Measurements from ENCODE around the gene UBE2E2.

The UBE2E2 gene

DNA sequence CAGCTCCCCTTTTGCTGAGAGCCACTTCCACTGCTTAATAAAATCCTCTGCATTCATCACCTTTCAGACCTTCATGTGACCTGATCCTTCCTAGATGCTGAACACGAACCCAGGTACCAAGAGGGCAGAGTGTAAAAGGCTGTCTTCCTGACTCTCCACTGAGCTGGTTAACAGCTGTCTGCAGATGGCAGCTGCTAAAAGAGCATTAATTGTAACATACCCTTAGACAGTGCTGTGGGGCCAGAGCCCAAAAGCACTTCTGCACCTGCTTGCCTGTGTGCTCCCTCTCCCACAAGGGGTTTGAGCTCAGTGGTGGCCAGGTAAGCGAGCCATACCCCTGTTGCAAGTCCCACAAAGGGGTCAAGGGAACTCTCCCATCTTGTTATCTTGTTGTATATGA is 187.3 kb downstream of the UBE2E2 start:
- H3K27ac ChIP-seq (ENCODE audit: low read depth, low read length), result no peak overlapping the region
- peaks cover 22% of the 10 kb centered on the region for H3K4me1 ChIP-seq (ENCODE audit: control insufficient read depth, insufficient read depth, low read length)
- H3K4me3 ChIP-seq (ENCODE audit: low read depth, low read length), result no peak overlapping the region
- no peaks in the 10 kb centered on the region for H3K9me3 ChIP-seq (ENCODE audit: control insufficient read depth, insufficient read depth, low read depth, low read length)
- no peaks in the 10 kb centered on the region for H3K27me3 ChIP-seq (ENCODE audit: control insufficient read depth, insufficient read depth, low read length)
- no peak overlapping the region for H3K9ac ChIP-seq (ENCODE audit: low read length)
- H3K36me3 ChIP-seq (ENCODE audit: control insufficient read depth, insufficient read depth, low read length), result no peaks in the 10 kb centered on the region

DNA sequence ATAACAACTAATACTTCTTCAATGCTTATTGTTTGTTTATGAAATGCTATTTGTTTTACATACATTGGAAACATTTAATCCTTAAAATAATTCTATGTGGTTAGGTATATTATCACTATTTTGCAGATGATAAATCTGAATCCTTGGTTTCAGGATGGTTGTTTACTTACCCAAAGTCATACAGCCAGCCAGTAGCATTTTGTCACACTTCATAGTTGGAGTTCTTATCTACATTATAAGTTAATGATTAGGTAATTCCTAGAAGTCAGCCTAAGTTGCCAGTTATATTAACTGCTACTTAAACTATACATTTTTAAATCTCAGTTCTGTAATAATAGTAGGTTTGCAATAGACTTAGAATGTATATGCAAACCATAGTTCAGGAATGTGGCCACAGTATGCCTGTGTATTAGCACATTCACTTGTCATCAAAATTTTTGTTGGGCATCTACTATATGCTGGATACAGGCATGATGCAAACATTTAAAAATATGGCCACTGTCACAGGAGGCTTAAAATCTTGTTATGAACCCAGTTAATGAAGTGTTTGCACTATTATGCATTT is 187.9 kb downstream of the UBE2E2 start:
- Histone ChIP-seq H3K27ac (ENCODE audit: low read depth, low read length) (no peak overlapping the region), H3K4me1 (ENCODE audit: control insufficient read depth, insufficient read depth, low read length) (peaks cover 22% of the 10 kb centered on the region)

DNA sequence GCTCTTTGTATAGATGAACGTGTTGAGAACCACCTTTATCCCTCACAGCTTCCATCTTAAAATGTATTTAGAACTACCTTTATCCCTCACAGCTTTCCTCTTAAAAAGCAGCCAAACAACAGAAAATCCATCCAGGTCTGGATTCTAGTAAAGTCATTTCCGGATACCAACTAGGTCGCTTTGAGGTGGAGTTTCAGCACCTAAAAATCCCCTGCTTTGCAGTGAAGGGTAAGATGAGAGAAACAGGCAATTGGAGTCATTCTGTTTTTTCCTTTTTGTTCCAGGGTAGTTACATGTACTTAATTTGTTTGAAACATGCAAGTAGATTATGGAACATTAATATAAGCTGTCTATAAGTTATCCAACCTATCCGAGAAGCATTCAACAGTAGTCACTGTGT is 192.0 kb downstream of the UBE2E2 start:
- Histone ChIP-seq H3K9me3 (ENCODE audit: control insufficient read depth, insufficient read depth, low read depth, low read length) (no peaks in the 10 kb centered on the region), H3K36me3 (ENCODE audit: control insufficient read depth, insufficient read depth, low read length) (no peaks in the 10 kb centered on the region), H3K27me3 (ENCODE audit: control insufficient read depth, insufficient read depth, low read length) (no peaks in the 10 kb centered on the region), H3K27ac (ENCODE audit: low read depth, low read length) (no peak overlapping the region), H3K4me1 (ENCODE audit: control insufficient read depth, insufficient read depth, low read length) (no peaks in the 10 kb centered on the region; the same call in 1 of the 2 replicates), H3K4me3 (ENCODE audit: low read depth, low read length) (no peak overlapping the region), H3K9ac (ENCODE audit: low read length) (no peak overlapping the region)

More for the DNA sequence above, 187.9 kb downstream of the UBE2E2 start:
- H3K4me3 ChIP-seq (ENCODE audit: low read depth, low read length), result no peak overlapping the region
- no peaks in the 10 kb centered on the region for H3K36me3 ChIP-seq (ENCODE audit: control insufficient read depth, insufficient read depth, low read length)
- H3K9ac ChIP-seq (ENCODE audit: low read length), result no peak overlapping the region
- H3K27me3 ChIP-seq (ENCODE audit: control insufficient read depth, insufficient read depth, low read length), result no peaks in the 10 kb centered on the region
- H3K9me3 ChIP-seq (ENCODE audit: control insufficient read depth, insufficient read depth, low read depth, low read length), result no peaks in the 10 kb centered on the region

DNA sequence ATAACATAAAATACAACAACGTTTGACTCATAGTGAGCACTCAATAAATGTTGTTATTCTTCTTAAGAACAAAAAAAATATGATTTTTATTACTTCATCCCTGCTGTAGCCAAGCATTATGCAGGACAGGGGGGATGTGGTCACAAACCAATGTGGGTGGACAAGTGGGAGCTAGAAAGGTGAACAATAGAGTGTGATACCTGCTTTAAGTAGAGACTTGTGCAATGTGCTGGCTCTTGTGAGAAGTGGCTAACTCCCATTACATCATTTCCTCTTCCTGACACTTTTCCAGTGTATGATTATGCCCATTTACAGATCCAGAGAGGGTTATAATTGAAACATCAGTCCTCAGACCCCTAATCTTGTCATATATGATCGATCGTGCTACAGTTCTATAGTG is 193.6 kb downstream of the UBE2E2 start:
- Histone ChIP-seq H3K9ac (ENCODE audit: low read length) (no peak overlapping the region), H3K27me3 (ENCODE audit: control insufficient read depth, insufficient read depth, low read length) (no peaks in the 10 kb centered on the region), H3K4me3 (ENCODE audit: low read depth, low read length) (no peak overlapping the region), H3K27ac (ENCODE audit: low read depth, low read length) (no peak overlapping the region), H3K36me3 (ENCODE audit: control insufficient read depth, insufficient read depth, low read length) (no peaks in the 10 kb centered on the region), H3K9me3 (ENCODE audit: control insufficient read depth, insufficient read depth, low read depth, low read length) (no peaks in the 10 kb centered on the region), H3K4me1 (ENCODE audit: control insufficient read depth, insufficient read depth, low read length) (no peaks in the 10 kb centered on the region)

DNA sequence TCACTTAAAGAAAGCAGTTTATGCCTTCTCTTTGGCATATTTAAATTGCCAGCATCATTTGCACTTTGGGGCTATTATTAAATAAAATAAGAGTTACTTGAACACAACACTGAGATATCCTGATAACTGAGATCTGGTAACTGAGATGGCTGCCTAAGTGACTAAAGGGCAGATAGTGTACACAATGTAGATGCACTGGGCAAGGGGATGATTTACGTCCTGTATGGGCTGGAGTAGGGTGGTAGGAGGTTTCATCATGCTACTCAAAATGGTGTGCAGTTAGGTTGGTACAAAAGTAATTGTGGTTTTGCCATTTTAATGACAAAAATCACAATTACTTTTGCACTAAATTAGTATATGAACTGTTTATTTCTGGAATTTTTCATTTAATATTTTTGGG is 196.1 kb downstream of the UBE2E2 start:
- Histone ChIP-seq H3K27me3 (ENCODE audit: control insufficient read depth, insufficient read depth, low read length) (no peaks in the 10 kb centered on the region), H3K9me3 (ENCODE audit: control insufficient read depth, insufficient read depth, low read depth, low read length) (no peaks in the 10 kb centered on the region), H3K4me3 (ENCODE audit: low read depth, low read length) (no peak overlapping the region), H3K36me3 (ENCODE audit: control insufficient read depth, insufficient read depth, low read length) (no peaks in the 10 kb centered on the region), H3K4me1 (ENCODE audit: control insufficient read depth, insufficient read depth, low read length) (no peaks in the 10 kb centered on the region), H3K27ac (ENCODE audit: low read depth, low read length) (no peak overlapping the region), H3K9ac (ENCODE audit: low read length) (no peak overlapping the region)

DNA sequence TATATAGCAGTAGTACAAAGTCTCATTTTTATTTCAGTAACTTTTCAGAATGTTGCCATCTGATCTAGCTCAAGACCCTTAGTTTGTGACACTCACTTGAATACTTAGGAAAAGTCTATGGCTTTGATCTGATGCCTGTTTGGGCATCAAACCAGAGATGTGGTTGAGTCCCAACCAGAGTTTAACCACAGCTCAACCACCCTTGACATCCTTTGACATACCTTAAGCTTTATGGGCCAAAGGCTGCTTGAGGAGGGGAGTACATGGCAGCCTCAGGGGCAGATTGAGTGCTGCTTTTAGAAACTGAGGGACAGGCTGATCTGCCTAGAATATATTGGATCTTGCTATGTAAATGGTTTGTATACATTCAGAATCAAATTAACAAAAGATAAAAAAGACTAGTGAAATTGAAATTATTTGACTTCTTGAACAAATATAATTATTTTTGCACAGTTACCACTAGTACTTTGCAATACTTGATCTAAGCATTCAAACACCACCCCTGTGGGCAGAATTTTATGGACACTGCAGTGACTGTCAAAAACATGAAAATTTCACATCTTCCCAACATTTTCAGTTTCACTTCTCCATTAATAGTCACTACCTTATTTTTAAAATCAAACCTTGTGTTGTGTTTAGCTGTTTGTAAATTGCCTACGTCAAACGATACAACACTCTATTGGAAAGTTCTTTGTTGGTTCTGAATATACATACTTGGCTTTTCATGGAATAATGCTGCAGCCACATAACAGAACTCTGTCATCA is 199.8 kb downstream of the UBE2E2 start:
- H3K27ac ChIP-seq (ENCODE audit: low read depth, low read length), result no peak overlapping the region
- no peaks in the 10 kb centered on the region for H3K36me3 ChIP-seq (ENCODE audit: control insufficient read depth, insufficient read depth, low read length)
- no peak overlapping the region for H3K4me3 ChIP-seq (ENCODE audit: low read depth, low read length)
- H3K4me1 ChIP-seq (ENCODE audit: control insufficient read depth, insufficient read depth, low read length), result peaks cover 11% of the 10 kb centered on the region
- no peak overlapping the region for H3K9ac ChIP-seq (ENCODE audit: low read length)
- no peaks in the 10 kb centered on the region for H3K27me3 ChIP-seq (ENCODE audit: control insufficient read depth, insufficient read depth, low read length)
- no peaks in the 10 kb centered on the region for H3K9me3 ChIP-seq (ENCODE audit: control insufficient read depth, insufficient read depth, low read depth, low read length)

DNA sequence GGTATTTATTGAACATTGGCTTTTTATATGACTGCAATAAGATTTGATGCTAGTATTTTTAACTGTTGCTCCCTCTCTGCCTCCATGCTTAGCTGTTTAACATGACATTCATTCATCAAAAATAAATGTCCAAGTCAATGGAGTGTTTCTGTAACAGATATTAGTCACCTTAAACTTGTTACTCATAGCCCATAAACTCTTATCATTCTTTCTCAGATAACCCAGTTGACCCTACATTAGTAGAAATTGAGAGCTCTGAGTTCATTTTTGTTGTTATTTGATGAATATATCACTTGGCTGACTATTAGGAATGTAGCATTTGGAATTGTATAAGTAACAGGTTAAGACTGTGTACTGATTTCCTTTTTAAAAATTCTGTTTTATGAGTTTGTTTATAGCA is 201.1 kb downstream of the UBE2E2 start:
- Histone ChIP-seq H3K4me3 (ENCODE audit: low read depth, low read length) (no peak overlapping the region), H3K27ac (ENCODE audit: low read depth, low read length) (no peak overlapping the region), H3K36me3 (ENCODE audit: control insufficient read depth, insufficient read depth, low read length) (no peaks in the 10 kb centered on the region), H3K27me3 (ENCODE audit: control insufficient read depth, insufficient read depth, low read length) (no peaks in the 10 kb centered on the region), H3K4me1 (ENCODE audit: control insufficient read depth, insufficient read depth, low read length) (peaks cover 14% of the 10 kb centered on the region), H3K9ac (ENCODE audit: low read length) (no peak overlapping the region), H3K9me3 (ENCODE audit: control insufficient read depth, insufficient read depth, low read depth, low read length) (no peaks in the 10 kb centered on the region)

DNA sequence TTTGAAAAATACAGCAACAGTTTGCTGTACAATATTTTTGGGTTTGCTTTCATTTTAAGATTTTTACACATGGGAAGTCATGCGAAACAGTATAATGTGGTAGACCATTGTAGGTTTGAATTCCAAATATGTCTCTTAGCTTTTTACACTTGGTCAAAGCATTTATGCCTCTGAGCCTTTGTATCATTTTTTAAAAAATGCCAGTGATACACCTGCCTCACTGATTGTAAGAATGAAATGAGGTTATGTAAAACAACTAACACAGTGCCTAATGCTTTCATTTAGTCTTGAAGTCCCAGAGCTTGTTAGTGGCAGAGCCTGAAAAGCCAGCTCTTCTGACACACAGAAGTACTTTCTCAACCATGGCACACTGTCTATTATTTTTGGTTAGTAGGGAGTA is 202.0 kb downstream of the UBE2E2 start:
- Histone ChIP-seq H3K27me3 (ENCODE audit: control insufficient read depth, insufficient read depth, low read length) (no peaks in the 10 kb centered on the region), H3K9me3 (ENCODE audit: control insufficient read depth, insufficient read depth, low read depth, low read length) (no peaks in the 10 kb centered on the region), H3K4me3 (ENCODE audit: low read depth, low read length) (no peak overlapping the region), H3K4me1 (ENCODE audit: control insufficient read depth, insufficient read depth, low read length) (peaks cover 14% of the 10 kb centered on the region), H3K27ac (ENCODE audit: low read depth, low read length) (no peak overlapping the region), H3K9ac (ENCODE audit: low read length) (no peak overlapping the region), H3K36me3 (ENCODE audit: control insufficient read depth, insufficient read depth, low read length) (no peaks in the 10 kb centered on the region)

DNA sequence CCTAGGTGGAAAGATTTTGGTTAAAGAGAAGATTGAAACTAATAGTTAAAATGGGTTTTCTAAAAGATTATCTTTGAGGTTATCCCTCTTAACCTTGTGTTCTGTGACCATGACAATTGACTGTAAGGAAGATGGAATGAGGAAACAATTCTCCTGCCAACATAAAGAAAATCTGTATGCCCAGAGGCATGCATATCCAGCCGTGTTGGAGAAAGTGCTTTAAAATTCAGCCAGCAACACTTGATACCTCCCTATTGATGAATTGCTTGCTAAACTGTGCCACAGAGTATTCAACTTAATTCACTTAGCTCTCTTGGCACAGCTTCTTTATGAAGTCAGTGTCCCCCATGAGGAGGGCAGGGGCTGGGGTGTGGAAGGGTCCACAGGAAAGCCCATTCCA is 203.5 kb downstream of the UBE2E2 start:
- no peaks in the 10 kb centered on the region for H3K27me3 ChIP-seq (ENCODE audit: control insufficient read depth, insufficient read depth, low read length)

DNA sequence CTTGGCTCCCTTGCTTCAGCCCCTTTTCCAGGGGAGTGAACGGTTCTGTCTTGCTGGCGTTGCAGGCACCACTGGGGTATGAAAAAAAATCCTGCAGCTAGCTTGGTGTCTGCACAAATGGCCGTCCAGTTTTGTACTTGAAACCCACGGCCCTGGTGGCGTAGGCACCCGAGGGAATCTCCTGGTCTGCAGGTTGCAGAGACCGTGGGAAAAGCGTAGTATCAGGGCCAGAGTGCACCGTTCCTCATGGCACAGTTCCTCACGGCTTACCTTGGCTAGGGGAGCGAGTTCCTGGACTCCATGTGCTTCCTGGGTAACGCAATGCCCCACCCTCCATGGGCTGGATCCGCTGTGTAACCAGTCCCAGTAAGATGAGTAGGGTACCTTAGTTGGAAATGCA is 214.9 kb downstream of the UBE2E2 start:
- Histone ChIP-seq H3K36me3 (ENCODE audit: control insufficient read depth, insufficient read depth, low read length) (no peaks in the 10 kb centered on the region), H3K27me3 (ENCODE audit: control insufficient read depth, insufficient read depth, low read length) (no peaks in the 10 kb centered on the region), H3K4me3 (ENCODE audit: low read depth, low read length) (no peak overlapping the region), H3K4me1 (ENCODE audit: control insufficient read depth, insufficient read depth, low read length) (no peaks in the 10 kb centered on the region), H3K9me3 (ENCODE audit: control insufficient read depth, insufficient read depth, low read depth, low read length) (no peaks in the 10 kb centered on the region), H3K27ac (ENCODE audit: low read depth, low read length) (no peak overlapping the region), H3K9ac (ENCODE audit: low read length) (no peak overlapping the region)

More for the DNA sequence above, 203.5 kb downstream of the UBE2E2 start:
- Histone ChIP-seq H3K4me1 (ENCODE audit: control insufficient read depth, insufficient read depth, low read length) (peaks cover 14% of the 10 kb centered on the region), H3K9me3 (ENCODE audit: control insufficient read depth, insufficient read depth, low read depth, low read length) (no peaks in the 10 kb centered on the region), H3K27ac (ENCODE audit: low read depth, low read length) (no peak overlapping the region), H3K9ac (ENCODE audit: low read length) (no peak overlapping the region), H3K36me3 (ENCODE audit: control insufficient read depth, insufficient read depth, low read length) (no peaks in the 10 kb centered on the region), H3K4me3 (ENCODE audit: low read depth, low read length) (no peak overlapping the region)

DNA sequence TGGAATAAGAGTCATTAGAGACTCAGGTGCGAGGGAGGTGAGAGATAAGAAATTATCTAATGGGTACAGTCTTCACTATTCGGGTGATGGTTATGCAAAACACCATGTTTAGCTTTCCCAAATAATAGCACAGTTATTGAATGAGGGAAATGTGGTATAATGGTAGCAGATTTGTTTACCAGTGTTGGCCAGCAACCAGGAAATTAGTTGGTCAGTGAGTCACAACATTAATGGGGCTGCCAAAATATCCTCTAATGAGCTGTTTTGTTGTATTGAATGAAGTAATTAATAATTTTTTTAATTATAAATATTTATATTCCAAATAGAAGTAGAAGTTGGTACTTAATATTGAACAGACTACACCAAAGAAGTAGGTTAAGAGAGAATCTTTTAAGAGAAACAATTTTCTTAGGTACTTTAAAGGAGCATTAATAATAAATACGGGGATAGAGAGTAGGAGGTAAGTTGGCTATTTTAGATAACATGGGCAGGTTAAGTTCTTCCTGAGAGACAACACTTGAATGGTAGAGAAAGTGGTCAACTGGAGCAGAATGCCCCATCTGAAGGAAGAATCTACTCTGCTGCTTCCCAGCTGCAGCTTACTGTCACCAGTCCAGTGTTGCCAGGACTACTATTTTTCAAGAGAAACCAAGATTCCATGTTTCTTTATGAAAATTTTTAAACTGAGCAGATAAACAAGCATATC is 218.8 kb downstream of the UBE2E2 start:
- no peak overlapping the region for H3K4me3 ChIP-seq (ENCODE audit: low read depth, low read length)
- H3K9me3 ChIP-seq (ENCODE audit: control insufficient read depth, insufficient read depth, low read depth, low read length), result no peaks in the 10 kb centered on the region
- no peak overlapping the region for H3K27ac ChIP-seq (ENCODE audit: low read depth, low read length)
- no peaks in the 10 kb centered on the region; the same call in 1 of the 2 replicates for H3K4me1 ChIP-seq (ENCODE audit: control insufficient read depth, insufficient read depth, low read length)
- no peaks in the 10 kb centered on the region for H3K36me3 ChIP-seq (ENCODE audit: control insufficient read depth, insufficient read depth, low read length)
- H3K9ac ChIP-seq (ENCODE audit: low read length), result no peak overlapping the region
- H3K27me3 ChIP-seq (ENCODE audit: control insufficient read depth, insufficient read depth, low read length), result no peaks in the 10 kb centered on the region

Data from HUES6 (cell line).